GM10847 (cell line): ENCODE data around the gene PDE6H.

ENCODE experiments used
- POLR2A ChIP-seq: IDR thresholded peaks from 2 replicates; pipeline ENCODE4 v1.6.1; 2011; ENCODE audit not compliant: insufficient read length; ENCODE audit errors: extremely low read depth

PDE6H gene

DNA sequence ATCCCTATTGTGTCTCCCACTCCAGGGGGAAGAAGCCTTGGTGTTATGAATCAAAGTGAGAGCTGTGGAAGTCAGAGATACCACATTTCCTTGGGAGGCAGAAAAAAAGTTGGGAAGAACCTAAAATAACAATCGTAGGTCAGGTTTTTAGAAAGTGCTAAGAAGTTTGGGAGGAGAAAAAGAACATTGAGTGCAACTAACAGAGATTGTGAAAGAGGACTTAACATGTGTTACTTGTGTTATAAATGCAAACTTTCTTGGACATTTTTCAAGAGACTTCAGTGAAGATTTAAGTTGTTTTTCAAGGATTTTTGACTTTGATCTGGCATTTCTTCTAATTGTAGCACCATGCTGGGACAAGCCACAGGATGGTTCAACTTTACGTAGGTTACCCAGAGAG is 26.7 kb upstream of the PDE6H start:
- no peak for TF ChIP-seq POLR2A

DNA sequence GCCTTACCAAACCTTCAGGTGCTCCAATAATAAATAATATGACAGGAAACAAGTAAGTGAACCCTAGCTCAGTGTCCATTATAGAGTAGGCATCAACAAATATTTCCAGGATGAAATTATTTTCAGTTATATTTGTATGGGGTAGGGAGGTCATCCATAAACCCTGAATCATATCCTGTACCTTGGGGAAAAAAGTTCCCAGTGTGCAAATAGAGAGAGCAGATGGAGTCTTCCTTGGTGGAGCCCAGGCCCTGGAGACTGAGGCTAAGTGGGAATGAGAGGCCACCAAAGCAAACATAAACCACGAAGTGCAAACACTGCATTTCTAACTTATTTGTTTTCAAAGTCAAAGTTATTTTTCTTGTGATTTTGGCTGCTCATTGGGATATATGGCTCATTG is 26.0 kb upstream of the PDE6H start:
- no peak for TF ChIP-seq POLR2A

DNA sequence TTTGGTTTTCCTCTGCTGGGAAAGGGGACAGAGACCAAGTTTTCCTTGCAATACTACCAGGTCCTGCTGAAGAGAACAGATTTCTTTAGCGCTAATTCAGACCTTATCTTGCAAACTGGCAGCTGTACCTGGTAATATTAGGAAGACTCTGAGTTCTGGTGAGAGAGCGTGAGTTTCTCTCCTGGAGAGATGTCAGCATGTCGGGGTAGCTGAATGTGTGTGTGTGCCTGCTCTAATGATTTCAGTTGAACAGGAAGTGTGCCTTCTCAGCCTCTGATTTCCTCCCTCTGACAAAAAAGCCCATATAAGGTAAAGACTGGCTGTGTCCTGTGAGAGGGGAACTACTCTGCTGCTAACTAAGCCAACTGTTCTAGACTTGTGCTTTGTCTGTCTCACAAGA is 24.2 kb upstream of the PDE6H start:
- no peak for TF ChIP-seq POLR2A

DNA sequence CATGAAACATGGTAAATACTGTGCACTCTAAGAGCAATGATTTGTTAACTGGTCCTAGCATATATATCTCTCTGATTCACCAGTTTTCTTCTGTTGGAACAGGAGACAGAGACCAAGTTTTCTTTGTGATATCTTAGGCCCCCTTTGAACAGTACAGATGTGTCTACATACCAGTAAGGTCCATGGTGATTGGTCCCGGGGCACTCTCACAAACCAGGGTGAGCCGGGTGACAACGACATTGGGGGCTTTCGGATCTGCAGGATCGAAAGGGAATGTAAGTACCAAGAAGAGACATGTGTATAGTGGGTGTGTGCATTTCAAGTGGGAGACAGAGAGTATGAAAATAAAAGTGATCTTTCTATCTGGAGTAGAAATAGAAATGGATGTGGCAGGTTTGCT is 23.2 kb upstream of the PDE6H start:
- TF ChIP-seq POLR2A = no peak

DNA sequence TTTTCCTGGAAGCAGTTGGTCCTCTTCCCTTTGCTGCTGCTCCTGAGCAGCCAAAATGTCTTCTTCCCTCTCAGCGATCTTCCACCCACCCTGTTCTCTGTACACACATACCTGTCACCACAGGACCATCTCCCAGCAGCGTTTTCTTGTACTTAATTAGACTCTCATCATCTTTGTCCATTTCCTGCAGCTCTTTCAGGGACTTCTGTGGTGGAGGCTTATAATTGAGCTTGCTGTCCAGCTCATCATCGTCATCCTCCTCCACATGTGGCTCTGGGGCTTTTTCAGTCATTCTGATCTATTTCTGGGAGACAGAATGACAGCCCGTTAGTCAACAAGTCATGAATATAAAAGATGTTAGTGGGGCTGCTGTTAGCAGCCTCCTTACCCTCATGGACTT is 22.4 kb upstream of the PDE6H start:
- TF ChIP-seq POLR2A = no peak

DNA sequence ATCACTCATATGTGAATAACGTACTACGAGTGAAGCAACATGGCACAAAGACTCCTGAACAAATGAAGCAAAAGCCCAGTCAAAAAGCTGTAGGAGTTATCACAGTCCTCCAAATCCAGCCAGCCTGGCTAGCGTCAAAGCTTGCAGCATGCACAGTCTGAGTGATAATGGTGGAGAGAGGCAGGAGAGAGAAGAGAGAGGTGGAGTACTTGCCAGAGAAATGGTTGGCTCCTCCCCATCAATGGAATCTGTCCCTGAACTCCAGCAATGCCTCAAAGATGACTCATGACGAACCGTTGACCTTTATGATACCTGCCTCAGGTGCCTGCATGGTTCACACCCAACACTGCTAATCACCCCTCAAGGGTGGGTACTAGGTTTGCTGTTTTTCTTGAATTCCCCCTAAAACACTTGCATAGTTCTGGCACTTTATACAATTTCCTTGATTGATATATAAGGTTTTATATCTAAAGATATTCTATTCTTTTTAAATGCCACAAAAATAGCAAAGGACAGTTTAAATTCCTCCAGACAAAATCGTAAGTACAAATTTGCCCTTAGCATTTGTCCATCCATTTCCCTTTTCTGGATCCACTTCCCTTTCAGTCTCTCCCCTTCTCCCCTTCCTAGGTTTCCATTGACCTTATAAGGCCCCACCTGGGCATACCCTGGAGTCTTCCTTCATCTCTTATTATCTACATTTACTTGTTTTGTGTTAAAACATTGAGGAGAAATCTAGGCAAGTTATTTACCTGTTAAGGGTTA is 21.7 kb upstream of the PDE6H start:
- no peak for TF ChIP-seq POLR2A

DNA sequence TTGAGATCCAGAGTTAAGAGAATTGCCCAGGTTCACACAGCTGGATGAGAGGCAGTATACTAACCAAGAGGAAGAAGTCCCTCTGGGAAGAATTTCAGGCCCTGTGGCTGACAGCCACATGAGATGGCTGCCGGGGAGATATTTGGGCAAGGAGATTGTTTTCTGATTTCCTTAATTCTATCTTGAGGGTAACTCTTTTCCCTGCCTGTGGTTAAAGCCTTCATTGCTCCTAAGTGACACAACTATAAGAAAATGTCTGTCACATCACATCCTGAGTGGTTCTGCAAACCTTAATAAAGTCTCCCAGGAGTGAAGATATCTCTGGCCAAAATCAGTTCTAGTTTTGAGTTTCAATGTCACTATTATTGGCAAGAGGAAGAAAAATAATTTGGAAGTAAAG is 21.0 kb upstream of the PDE6H start:
- TF ChIP-seq POLR2A = no peak

DNA sequence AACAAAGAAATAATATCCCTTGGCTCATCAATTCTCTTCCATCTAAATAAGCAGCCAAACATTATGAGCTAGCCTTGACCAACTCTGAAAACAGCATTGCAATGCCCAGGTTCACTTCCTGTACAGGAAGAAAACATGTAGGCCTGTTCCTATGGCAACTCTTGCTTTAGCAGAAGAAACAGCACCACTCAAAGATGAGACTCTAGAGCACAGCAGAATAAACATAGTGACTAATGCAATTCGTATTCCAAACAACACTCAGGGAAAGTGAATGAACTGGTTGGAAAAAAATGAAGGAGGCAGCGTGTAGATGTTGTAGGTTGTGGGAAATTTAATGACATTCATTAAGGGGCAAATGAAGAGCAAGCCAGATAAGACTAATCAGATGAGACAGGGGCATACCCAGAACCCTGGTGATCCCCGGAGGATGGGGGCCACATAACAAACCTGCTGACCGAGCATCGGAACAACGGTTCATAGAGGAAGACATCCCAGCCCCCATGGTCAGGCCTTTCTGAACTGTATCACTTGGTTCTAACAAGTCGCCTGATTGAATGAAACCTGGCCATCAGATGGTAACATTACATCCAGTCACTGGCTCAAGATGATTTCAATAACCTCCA is 20.4 kb upstream of the PDE6H start:
- no peak for TF ChIP-seq POLR2A

DNA sequence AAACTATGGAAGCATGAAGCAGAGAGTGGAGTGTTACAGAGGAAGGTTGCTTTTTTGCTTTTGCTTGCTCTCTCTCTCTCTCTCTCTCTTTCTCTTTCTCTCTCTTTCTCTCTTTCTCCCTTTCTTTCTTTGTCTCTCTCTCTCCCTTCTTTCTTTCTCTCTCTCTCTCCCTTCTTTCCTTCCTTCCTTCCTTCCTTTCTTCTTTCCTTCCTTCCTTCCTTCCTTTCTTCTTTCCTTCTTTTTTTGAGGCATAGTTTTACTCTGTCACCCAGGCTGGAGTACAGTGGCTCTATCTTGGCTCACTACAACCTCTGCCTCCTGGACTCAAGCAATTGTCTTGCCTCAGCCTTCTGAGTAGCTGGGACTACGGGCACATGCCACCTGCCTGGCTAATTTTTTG is 19.1 kb upstream of the PDE6H start:
- TF ChIP-seq POLR2A = no peak

DNA sequence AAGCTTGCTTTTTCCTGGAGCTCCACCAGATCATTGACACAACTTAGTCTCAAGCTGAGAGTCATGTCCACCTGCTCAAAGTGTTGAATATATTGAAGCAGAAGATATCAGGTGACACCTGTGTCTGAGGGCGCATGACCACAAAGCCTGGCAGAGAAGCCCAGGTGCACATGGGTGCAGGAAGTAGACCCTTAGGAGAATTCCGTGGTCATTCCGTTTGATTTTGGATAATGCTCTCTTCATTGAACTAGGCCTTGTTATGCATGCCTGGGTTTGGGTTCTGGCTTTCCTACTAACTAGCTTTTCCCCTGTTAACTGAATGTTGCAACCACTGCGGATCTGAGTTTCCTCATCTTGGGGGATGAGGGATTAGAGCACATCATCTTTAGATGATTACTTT is 18.6 kb upstream of the PDE6H start:
- no peak for TF ChIP-seq POLR2A

DNA sequence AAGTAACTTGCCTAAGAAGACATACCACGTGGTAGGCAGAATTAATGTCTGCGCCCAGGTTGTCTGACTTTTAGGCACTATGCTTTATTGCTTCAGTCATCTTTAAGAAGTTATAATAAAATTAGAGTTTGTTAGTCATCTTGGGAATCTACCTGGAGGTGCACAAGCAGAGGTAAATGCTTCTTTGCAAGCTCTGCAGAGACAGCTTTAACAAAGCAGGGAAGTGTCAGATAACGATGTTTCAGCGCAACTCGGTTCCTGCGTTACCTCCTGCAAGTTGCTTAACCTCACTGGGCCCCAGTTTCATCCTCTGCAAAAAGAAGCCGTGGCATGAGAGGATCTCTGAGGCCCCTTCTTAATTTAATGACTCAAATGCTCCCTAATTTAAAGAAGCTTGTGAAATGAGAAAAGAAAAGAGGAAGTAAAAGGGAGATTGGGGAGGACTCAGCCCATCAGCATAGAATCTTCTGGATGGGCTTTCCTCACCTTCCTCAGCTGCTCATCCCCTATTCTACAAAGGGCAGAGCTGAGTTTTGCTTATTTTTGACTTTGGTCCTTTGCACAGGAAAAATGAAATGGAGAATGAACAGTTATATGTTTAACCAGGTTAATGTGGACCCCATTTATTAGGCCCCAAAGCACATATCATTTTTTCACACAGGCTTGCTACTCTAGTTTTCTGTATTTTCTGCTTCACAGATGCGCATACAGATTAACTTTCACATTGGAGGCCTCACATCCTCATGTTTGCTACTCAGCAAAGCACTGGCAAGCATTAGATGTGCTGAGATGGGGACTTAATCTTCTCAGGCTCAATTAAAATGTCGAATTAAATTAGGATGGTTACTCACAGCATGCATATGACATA is 16.6 kb upstream of the PDE6H start:
- TF ChIP-seq POLR2A = no peak

DNA sequence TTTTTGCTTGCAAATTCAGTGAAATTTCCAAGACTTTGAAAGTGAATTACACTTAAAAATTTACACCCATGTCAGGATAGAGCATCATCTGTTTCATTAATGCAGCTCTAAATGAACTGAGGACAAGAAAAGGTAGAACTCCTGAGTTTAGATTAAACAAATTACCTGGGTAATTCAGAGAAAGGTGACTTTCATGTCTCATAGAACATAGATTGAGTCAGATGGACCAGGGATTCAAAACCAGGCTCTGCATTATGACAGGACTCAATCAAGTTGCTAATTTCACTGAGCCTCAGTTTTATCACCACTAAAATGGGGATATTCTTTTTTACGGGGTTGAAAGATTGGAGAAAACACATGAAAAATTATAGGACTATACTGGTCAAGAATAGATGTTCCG is 15.9 kb upstream of the PDE6H start:
- no peak for TF ChIP-seq POLR2A

DNA sequence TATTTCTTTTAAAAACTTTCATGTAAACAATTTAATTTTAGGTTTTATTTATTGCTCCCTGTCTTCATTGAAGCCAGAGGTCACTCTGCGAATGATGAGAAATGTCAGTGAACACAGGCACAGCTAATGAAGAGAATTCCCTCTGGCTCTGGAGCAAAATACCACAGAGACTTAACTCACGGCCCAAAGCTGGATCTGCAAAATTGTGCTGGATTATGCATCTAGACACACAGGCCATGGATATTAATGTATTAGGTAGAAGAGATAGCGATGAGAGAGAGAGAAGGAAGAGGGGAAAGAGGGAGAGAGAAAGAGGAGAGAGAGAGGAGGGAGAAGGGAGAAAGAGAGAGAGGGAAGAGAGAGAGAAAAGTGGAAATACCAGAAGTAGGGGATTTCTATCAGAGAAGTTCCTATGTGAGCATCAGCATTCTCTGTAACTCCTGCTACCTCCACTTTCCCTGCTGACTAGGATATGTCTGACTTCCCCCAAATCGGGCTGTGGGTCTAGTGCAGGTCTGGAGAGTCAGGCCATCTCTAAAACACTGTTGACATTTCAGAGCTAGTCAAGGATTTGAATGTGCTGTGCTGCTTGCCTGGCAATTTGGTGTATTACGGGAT is 15.2 kb upstream of the PDE6H start:
- no peak for TF ChIP-seq POLR2A

DNA sequence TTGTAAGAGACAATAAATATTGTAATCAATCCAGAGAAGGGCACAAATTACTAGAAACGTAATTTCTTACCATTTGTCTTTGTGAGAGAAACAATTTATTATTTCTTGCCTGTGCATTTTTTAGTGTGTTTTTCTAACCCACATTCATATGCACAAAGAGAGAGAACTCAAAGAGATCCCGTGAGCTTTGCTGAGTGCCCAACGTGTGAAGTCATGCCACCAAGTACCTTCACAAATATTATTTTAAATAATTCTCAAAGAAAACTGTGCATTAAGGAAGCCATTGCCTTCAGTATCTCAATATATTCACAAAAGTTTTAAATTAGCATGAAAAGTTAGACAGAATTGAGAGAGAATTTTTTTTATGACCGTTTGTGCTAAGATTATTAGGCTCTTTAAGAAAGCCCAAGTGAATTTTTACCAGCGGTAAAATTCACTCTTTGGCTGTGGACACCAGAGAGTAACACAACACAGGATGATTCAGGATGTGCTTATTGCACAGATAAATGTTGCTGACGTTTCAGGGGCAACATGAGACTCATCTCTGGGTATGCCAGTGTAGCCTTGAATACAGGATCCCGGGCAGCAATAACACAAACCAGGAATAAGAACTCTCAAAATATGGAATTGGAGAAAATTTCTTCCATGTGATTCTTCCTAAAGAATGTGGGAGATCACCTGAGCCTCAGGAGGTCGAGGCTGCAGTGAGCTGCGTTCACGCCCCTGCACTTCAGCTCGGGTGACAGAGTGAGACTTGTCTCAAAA is 14.3 kb upstream of the PDE6H start:
- TF ChIP-seq POLR2A = no peak

DNA sequence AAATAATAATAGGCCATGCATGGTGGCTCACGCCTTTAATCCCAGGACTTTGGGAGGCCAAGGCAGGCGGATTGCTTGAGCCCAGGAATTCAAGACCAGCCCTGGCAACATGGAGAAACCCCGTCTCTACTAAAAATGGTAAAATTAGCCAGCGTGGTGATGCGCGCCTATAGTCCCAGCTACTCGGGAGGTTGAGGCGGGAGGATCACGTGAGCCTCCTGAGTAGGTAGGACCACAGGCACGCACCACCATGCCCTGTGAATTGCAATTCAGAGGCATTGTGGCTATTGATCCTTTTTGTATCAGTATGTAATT is 13.8 kb upstream of the PDE6H start:
- TF ChIP-seq POLR2A = no peak
